GM23338 (cell line): ENCODE results near the gene FNDC10. TPM values are rescaled to one million over a fixed set of nuclear protein-coding genes. Genes with fewer than 3 reads are reported as not detected.
A peak's percentile ranks its signal among the peaks of the same experiment; 100 is the strongest.

Experiments used
- ATAC-seq: fragments of 200-7000 bp; cut with Tn5 transposase; 3 replicates; pipeline ENCODE4 v1.9.1; 2020
- DNase-seq: peaks from one replicate; pipeline ENCODE4 v3.0.0-alpha.2; 2015; ENCODE audit warnings: low spot score
- H2AFZ ChIP-seq: fragments of 200-600 bp; sonication (generic); 2 replicates; pipeline ENCODE4 v1.8.0; 2016; ENCODE audit warnings: antibody characterized with exemption, mild to moderate bottlenecking, moderate library complexity
- H3F3A ChIP-seq: fragments of 200-600 bp; sonication (generic); replicated peaks from 2 replicates; pipeline ENCODE4 v1.8.0; 2017; ENCODE audit warnings: antibody characterized with exemption, mixed run types, low read depth
- H3K27ac ChIP-seq: fragments of 200-600 bp; sonication (generic); 2 replicates; pipeline ENCODE4 v1.6.1; 2016; ENCODE audit warnings: low read depth
- H3K27me3 ChIP-seq: fragments of 200-600 bp; sonication (generic); 2 replicates; pipeline ENCODE4 v1.8.0; 2016; ENCODE audit warnings: mild to moderate bottlenecking, mixed run types, moderate library complexity; ENCODE audit not compliant: insufficient read depth
- H3K36me3 ChIP-seq: fragments of 200-600 bp; sonication (generic); 2 replicates; pipeline ENCODE4 v1.8.0; 2016; ENCODE audit warnings: mild to moderate bottlenecking; ENCODE audit not compliant: insufficient read depth
- H3K4me1 ChIP-seq: fragments of 200-600 bp; sonication (generic); 2 replicates; pipeline ENCODE4 v1.8.0; 2016; ENCODE audit warnings: mild to moderate bottlenecking, moderate library complexity; ENCODE audit not compliant: insufficient read depth
- H3K4me2 ChIP-seq: fragments of 200-600 bp; sonication (generic); 2 replicates; pipeline ENCODE4 v1.7.1; 2017; ENCODE audit warnings: mixed run types
- H3K4me3 ChIP-seq: fragments of 200-600 bp; sonication (generic); 2 replicates; pipeline ENCODE4 v1.6.1; 2016; ENCODE audit warnings: mixed run types
- H3K79me2 ChIP-seq: fragments of 200-600 bp; sonication (generic); replicated peaks from 2 replicates; pipeline ENCODE4 v1.8.0; 2017; ENCODE audit warnings: mild to moderate bottlenecking; ENCODE audit not compliant: insufficient read depth
- H3K9me2 ChIP-seq: fragments of 200-600 bp; sonication (generic); 2 replicates; pipeline ENCODE4 v1.8.0; 2017; ENCODE audit not compliant: insufficient read depth
- H4K20me1 ChIP-seq: fragments of 200-600 bp; sonication (generic); replicated peaks from 2 replicates; pipeline ENCODE4 v1.8.0; 2017; ENCODE audit warnings: mild to moderate bottlenecking; ENCODE audit not compliant: insufficient read depth
- H3K27ac Mint-ChIP-seq: 2 replicates; pipeline ENCODE4 v1.8.0; 2020; ENCODE audit warnings: inconsistent platforms, mild to moderate bottlenecking, moderate library complexity, mixed read lengths
- H3K27me3 Mint-ChIP-seq: 3 replicates; pipeline ENCODE4 v1.8.0; 2022; ENCODE audit warnings: low read depth, mild to moderate bottlenecking, moderate library complexity, mixed read lengths, inconsistent platforms; ENCODE audit not compliant: insufficient read depth, poor library complexity
- H3K36me3 Mint-ChIP-seq: 3 replicates; pipeline ENCODE4 v1.8.0; 2021; ENCODE audit warnings: low read depth, mild to moderate bottlenecking, inconsistent platforms, moderate library complexity, mixed read lengths
- H3K4me1 Mint-ChIP-seq: 3 replicates; pipeline ENCODE4 v1.8.0; 2020; ENCODE audit warnings: mild to moderate bottlenecking, inconsistent platforms, mixed read lengths
- H3K4me3 Mint-ChIP-seq: 3 replicates; pipeline ENCODE4 v1.8.0; 2021; ENCODE audit warnings: moderate library complexity, mild to moderate bottlenecking, inconsistent platforms, mixed read lengths
- H3K9me3 Mint-ChIP-seq: 3 replicates; pipeline ENCODE4 v1.8.0; 2020; ENCODE audit warnings: moderate library complexity, mild to moderate bottlenecking, inconsistent platforms, mixed read lengths
- CREB1 ChIP-seq: fragments of 250-450 bp; sonication (Bioruptor Pico); IDR thresholded peaks from 2 replicates; pipeline ENCODE4 v1.5.0; 2020; ENCODE audit warnings: low read depth, mild to moderate bottlenecking, moderate library complexity
- CTCF ChIP-seq, 2 experiments: fragments of 200-600 bp in 1 of 2; sonication (generic) in 1 of 2; conservative IDR thresholded peaks; 2 replicates each; pipeline versions ENCODE4 v1.5.1 to v1.6.1; 2016 to 2017; ENCODE audit warnings: antibody characterized with exemption in 2 of 2, low read depth in 2 of 2, mild to moderate bottlenecking in 2 of 2, moderate library complexity in 1 of 2
- ETS1 ChIP-seq: IDR thresholded peaks from 2 replicates; pipeline ENCODE4 v1.6.1; 2016; ENCODE audit warnings: antibody characterized with exemption
- EZH2 ChIP-seq: fragments of 200-600 bp; sonication (generic); IDR thresholded peaks from one replicate; pipeline ENCODE4 v1.8.0; 2017; ENCODE audit warnings: antibody characterized with exemption, mild to moderate bottlenecking, low read depth; ENCODE audit not compliant: unreplicated experiment
- EZH2phosphoT487 ChIP-seq: fragments of 200-600 bp; sonication (generic); IDR thresholded peaks from one replicate; pipeline ENCODE4 v1.8.1; 2018; ENCODE audit warnings: antibody characterized with exemption; ENCODE audit not compliant: unreplicated experiment
- JUNB ChIP-seq: IDR thresholded peaks from one replicate; pipeline ENCODE4 v1.6.1; 2016; ENCODE audit warnings: antibody characterized with exemption; ENCODE audit not compliant: unreplicated experiment
- NANOG ChIP-seq: IDR thresholded peaks from 2 replicates; pipeline ENCODE4 v1.6.1; 2016; ENCODE audit warnings: antibody characterized with exemption, borderline replicate concordance
- POLR2AphosphoS5 ChIP-seq: IDR thresholded peaks from 2 replicates; pipeline ENCODE4 v1.6.1; 2016; ENCODE audit warnings: antibody characterized with exemption, low read depth
- STAT1 ChIP-seq: IDR thresholded peaks from one replicate; pipeline ENCODE4 v1.6.1; 2016; ENCODE audit warnings: antibody characterized with exemption; ENCODE audit not compliant: unreplicated experiment
- ZNF114 ChIP-seq: fragments of 250-450 bp; sonication (Bioruptor Pico); IDR thresholded peaks from 2 replicates; pipeline ENCODE4 v1.5.0; 2020; ENCODE audit warnings: mild to moderate bottlenecking, moderate library complexity
- ZNF331 ChIP-seq: fragments of 250-450 bp; sonication (Bioruptor Pico); IDR thresholded peaks from 2 replicates; pipeline ENCODE4 v1.5.0; 2020; ENCODE audit warnings: low read depth, mild to moderate bottlenecking, moderate library complexity
- polyA plus RNA-seq: library from polyadenylated mRNA; unstranded; fragments of >200 nt; fragmentation: Nextera tagmentation; extraction: Ambion mirVana; gene quantifications from 2 replicates; pipeline ENCODE4 v1.2.1, GENCODE V29; 2016
- total RNA-seq: library from RNA; depleted of rRNA; stranded (reverse); fragments of >200 nt; shearing (Covaris generic); gene quantifications from 2 replicates; pipeline ENCODE4 v1.2.3, GENCODE V29; 2014
- TF ChIP-seq, protein P1 (sequence below): fragments of 250-450 bp; sonication (Bioruptor Pico); IDR thresholded peaks from 2 replicates; pipeline ENCODE4 v1.5.0; 2020; ENCODE audit warnings: mild to moderate bottlenecking, moderate library complexity
- TF ChIP-seq, protein P2 (sequence below): IDR thresholded peaks from one replicate; pipeline ENCODE4 v1.6.1; 2018; ENCODE audit warnings: antibody characterized with exemption; ENCODE audit not compliant: unreplicated experiment

FNDC10 gene
- total and polyA plus RNA-seq, 2 experiments from 2014 or later = 7.7 to 15.1 TPM

- Mint-ChIP-seq H3K4me1 (peaks cover 12% of the 10 kb centered on the region), H3K27ac (no peak overlapping the region), H3K9me3 (no peaks in the 10 kb centered on the region), H3K27me3 (peaks cover 13% of the 10 kb centered on the region), H3K4me3 (peak overlapping the region; percentile 80), H3K36me3 (peaks cover 2% of the 10 kb centered on the region; the same call in 2 of the 3 replicates)
- Histone ChIP-seq H3K4me1 (peaks cover 6% of the 10 kb centered on the region; the same call in 1 of the 2 replicates), H3F3A (peaks cover 4% of the 10 kb centered on the region; the same call in 1 of the 2 replicates), H3K4me2 (peak overlapping the region; percentile 90), H3K9me2 (no peaks in the 10 kb centered on the region), H3K79me2 (peaks cover 16% of the 10 kb centered on the region; the same call in 1 of the 2 replicates), H3K4me3 (peak overlapping the region; percentile 96), H2AFZ (no peak overlapping the region), H3K27me3 (no peaks in the 10 kb centered on the region), H3K36me3 (no peaks in the 10 kb centered on the region), H4K20me1 (peaks cover 11% of the 10 kb centered on the region), H3K27ac (no peak overlapping the region)
- TF ChIP-seq CREB1 (CRISPR knock-in tag) (no peak), NANOG (no peak), POLR2AphosphoS5 (no peak), ETS1 (no peak), ZNF114 (no peak), EZH2phosphoT487 (no peak), EZH2 (no peak), JUNB (no peak), CTCF (conservative IDR thresholded peaks at IDR 0.05; ENCODE audit: low read depth in 2 of 2) (no peak), ZNF331 (CRISPR knock-in tag) (no peak), STAT1 (no peak)
- TF ChIP-seq, protein P1, sequence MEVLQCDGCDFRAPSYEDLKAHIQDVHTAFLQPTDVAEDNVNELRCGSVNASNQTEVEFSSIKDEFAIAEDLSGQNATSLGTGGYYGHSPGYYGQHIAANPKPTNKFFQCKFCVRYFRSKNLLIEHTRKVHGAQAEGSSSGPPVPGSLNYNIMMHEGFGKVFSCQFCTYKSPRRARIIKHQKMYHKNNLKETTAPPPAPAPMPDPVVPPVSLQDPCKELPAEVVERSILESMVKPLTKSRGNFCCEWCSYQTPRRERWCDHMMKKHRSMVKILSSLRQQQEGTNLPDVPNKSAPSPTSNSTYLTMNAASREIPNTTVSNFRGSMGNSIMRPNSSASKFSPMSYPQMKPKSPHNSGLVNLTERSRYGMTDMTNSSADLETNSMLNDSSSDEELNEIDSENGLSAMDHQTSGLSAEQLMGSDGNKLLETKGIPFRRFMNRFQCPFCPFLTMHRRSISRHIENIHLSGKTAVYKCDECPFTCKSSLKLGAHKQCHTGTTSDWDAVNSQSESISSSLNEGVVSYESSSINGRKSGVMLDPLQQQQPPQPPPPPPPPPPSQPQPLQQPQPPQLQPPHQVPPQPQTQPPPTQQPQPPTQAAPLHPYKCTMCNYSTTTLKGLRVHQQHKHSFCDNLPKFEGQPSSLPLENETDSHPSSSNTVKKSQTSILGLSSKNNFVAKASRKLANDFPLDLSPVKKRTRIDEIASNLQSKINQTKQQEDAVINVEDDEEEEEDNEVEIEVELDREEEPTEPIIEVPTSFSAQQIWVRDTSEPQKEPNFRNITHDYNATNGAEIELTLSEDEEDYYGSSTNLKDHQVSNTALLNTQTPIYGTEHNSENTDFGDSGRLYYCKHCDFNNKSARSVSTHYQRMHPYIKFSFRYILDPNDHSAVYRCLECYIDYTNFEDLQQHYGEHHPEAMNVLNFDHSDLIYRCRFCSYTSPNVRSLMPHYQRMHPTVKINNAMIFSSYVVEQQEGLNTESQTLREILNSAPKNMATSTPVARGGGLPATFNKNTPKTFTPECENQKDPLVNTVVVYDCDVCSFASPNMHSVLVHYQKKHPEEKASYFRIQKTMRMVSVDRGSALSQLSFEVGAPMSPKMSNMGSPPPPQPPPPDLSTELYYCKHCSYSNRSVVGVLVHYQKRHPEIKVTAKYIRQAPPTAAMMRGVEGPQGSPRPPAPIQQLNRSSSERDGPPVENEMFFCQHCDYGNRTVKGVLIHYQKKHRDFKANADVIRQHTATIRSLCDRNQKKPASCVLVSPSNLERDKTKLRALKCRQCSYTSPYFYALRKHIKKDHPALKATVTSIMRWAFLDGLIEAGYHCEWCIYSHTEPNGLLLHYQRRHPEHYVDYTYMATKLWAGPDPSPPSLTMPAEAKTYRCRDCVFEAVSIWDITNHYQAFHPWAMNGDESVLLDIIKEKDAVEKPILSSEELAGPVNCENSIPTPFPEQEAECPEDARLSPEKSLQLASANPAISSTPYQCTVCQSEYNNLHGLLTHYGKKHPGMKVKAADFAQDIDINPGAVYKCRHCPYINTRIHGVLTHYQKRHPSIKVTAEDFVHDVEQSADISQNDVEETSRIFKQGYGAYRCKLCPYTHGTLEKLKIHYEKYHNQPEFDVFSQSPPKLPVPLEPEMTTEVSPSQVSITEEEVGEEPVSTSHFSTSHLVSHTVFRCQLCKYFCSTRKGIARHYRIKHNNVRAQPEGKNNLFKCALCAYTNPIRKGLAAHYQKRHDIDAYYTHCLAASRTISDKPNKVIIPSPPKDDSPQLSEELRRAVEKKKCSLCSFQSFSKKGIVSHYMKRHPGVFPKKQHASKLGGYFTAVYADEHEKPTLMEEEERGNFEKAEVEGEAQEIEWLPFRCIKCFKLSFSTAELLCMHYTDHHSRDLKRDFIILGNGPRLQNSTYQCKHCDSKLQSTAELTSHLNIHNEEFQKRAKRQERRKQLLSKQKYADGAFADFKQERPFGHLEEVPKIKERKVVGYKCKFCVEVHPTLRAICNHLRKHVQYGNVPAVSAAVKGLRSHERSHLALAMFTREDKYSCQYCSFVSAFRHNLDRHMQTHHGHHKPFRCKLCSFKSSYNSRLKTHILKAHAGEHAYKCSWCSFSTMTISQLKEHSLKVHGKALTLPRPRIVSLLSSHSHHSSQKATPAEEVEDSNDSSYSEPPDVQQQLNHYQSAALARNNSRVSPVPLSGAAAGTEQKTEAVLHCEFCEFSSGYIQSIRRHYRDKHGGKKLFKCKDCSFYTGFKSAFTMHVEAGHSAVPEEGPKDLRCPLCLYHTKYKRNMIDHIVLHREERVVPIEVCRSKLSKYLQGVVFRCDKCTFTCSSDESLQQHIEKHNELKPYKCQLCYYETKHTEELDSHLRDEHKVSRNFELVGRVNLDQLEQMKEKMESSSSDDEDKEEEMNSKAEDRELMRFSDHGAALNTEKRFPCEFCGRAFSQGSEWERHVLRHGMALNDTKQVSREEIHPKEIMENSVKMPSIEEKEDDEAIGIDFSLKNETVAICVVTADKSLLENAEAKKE (CRISPR knock-in tag) = no peak
- TF ChIP-seq, protein P2, sequence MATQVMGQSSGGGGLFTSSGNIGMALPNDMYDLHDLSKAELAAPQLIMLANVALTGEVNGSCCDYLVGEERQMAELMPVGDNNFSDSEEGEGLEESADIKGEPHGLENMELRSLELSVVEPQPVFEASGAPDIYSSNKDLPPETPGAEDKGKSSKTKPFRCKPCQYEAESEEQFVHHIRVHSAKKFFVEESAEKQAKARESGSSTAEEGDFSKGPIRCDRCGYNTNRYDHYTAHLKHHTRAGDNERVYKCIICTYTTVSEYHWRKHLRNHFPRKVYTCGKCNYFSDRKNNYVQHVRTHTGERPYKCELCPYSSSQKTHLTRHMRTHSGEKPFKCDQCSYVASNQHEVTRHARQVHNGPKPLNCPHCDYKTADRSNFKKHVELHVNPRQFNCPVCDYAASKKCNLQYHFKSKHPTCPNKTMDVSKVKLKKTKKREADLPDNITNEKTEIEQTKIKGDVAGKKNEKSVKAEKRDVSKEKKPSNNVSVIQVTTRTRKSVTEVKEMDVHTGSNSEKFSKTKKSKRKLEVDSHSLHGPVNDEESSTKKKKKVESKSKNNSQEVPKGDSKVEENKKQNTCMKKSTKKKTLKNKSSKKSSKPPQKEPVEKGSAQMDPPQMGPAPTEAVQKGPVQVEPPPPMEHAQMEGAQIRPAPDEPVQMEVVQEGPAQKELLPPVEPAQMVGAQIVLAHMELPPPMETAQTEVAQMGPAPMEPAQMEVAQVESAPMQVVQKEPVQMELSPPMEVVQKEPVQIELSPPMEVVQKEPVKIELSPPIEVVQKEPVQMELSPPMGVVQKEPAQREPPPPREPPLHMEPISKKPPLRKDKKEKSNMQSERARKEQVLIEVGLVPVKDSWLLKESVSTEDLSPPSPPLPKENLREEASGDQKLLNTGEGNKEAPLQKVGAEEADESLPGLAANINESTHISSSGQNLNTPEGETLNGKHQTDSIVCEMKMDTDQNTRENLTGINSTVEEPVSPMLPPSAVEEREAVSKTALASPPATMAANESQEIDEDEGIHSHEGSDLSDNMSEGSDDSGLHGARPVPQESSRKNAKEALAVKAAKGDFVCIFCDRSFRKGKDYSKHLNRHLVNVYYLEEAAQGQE = no peak
- DNase-seq (no peak), ATAC-seq (peak; percentile 11)
These were observed 16.3 kb upstream of the FNDC10 start for GRCh38 chr1:1616045-1616790.
